Esophagus muscularis mucosa (tissue), 4 donors: ENCODE measurements around the gene PPP1R3A. TPM values are rescaled to one million over a fixed set of nuclear protein-coding genes. Genes with fewer than 3 reads are reported as not detected.

Source experiments
- DNase-seq: peaks from one replicate; pipeline ENCODE4 v3.0.0-alpha.2; 2017; ENCODE audit errors: extremely low spot score
- H3K27ac ChIP-seq, 4 donors: fragments of 200-600 bp; sonication (generic); replicated peaks in 1 of 4; 1 replicate in 3 of 4; 2 replicates in 1 of 4; pipeline ENCODE4 v1.5.1; 2016 to 2019; ENCODE audit warnings: mild to moderate bottlenecking in 1 of 4
- H3K27me3 ChIP-seq, 4 donors: fragments of 200-600 bp; sonication (generic); one replicate each; pipeline versions ENCODE4 v1.5.1 to v1.6.0; 2016 to 2019
- H3K36me3 ChIP-seq, 4 donors: fragments of 200-600 bp; sonication (generic); one replicate each; pipeline ENCODE4 v1.5.1; 2016 to 2019
- H3K4me1 ChIP-seq, 4 donors: fragments of 200-600 bp; sonication (generic); one replicate each; pipeline ENCODE4 v1.5.1; 2016 to 2019
- H3K4me3 ChIP-seq, 4 donors: fragments of 200-600 bp; sonication (generic); 1 replicate in 2 of 4; 2 replicates in 2 of 4; pipeline ENCODE4 v1.5.1; 2016 to 2019; ENCODE audit warnings: mild to moderate bottlenecking in 4 of 4, moderate library complexity in 1 of 4
- H3K9me3 ChIP-seq, 4 donors: fragments of 200-600 bp; sonication (generic); 1 replicate in 3 of 4; 2 replicates in 1 of 4; pipeline ENCODE4 v1.5.1; 2016 to 2019
- EP300 ChIP-seq: sonication (generic); formaldehyde crosslinking; IDR thresholded peaks from one replicate; pipeline ENCODE4 v1.6.1; 2017; ENCODE audit warnings: antibody characterized with exemption
- POLR2A ChIP-seq: fragments of 450-650 bp; IDR thresholded peaks from one replicate; pipeline ENCODE4 v1.6.1; 2017; ENCODE audit warnings: antibody characterized with exemption, moderate library complexity, mild to moderate bottlenecking, low read depth
- POLR2AphosphoS5 ChIP-seq, 2 donors: sonication (generic); formaldehyde crosslinking; IDR thresholded peaks; one replicate each; pipeline ENCODE4 v1.6.1; 2017; ENCODE audit warnings: antibody characterized with exemption in 2 of 2
- WGBS: methylation state at CpG from one replicate; pipeline ENCODE4 v1.1.5; 2018; 5-methylcytosine and 5-hydroxymethylcytosine counted together
- intact Hi-C: fragments of 100-400 bp; cut with DNase I; formaldehyde crosslinking; loops from one replicate; pipeline ENCODE4 v1.15.1; 2023
- total RNA-seq, 4 donors: library from RNA; depleted of rRNA; stranded (reverse); fragments of >200 nt; gene quantifications; one replicate each; pipeline versions ENCODE4 v1.1.0 to v1.2.1, GENCODE V29; 2016
- TF ChIP-seq, protein P1 (sequence below), 3 experiments: fragments of 200-600 bp in 2 of 3; fragments of 450-650 bp in 1 of 3; sonication (generic) in 2 of 3; IDR thresholded peaks; one replicate each; pipeline ENCODE4 v1.5.1; 2017 to 2019; ENCODE audit warnings: antibody characterized with exemption in 3 of 3, mild to moderate bottlenecking in 2 of 3, moderate library complexity in 1 of 3

PPP1R3A gene
- total RNA-seq, 4 donors from 2014 or later = 0.17 to 0.26 (median 0.17) TPM; not detected in 1

DNA sequence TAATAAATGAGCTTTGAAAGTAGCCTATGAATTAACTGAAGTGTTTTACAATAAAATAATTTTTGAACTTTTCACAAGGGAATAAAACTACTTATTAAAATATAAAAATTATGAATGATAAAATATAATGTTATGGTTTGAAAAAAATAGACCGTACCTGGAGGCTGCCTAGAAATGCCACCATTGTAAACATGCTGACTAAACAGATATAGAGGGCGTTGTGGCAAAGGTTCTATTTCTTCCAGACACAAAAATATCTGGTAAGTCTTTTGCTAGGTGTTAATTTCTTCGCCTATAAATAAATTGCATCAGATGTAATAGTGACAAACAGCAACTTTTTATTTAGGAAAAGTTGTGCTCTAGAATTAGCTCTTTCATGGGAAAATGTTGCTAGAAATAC lies 11.2 kb downstream of the PPP1R3A start:
- no peak overlapping the region for H3K4me3 ChIP-seq
- 87% methylated on average over 3 of the region's 3 CpGs for WGBS
- intact Hi-C loops = no loop called here
- H3K27ac ChIP-seq = no peak overlapping the region
- TF ChIP-seq POLR2AphosphoS5 (IDR thresholded peaks at IDR 0.05) (no peak), POLR2A (no peak), EP300 (no peak)
- TF ChIP-seq, protein P1, sequence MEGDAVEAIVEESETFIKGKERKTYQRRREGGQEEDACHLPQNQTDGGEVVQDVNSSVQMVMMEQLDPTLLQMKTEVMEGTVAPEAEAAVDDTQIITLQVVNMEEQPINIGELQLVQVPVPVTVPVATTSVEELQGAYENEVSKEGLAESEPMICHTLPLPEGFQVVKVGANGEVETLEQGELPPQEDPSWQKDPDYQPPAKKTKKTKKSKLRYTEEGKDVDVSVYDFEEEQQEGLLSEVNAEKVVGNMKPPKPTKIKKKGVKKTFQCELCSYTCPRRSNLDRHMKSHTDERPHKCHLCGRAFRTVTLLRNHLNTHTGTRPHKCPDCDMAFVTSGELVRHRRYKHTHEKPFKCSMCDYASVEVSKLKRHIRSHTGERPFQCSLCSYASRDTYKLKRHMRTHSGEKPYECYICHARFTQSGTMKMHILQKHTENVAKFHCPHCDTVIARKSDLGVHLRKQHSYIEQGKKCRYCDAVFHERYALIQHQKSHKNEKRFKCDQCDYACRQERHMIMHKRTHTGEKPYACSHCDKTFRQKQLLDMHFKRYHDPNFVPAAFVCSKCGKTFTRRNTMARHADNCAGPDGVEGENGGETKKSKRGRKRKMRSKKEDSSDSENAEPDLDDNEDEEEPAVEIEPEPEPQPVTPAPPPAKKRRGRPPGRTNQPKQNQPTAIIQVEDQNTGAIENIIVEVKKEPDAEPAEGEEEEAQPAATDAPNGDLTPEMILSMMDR (IDR thresholded peaks at IDR 0.05) = no peak
- no peaks in the 10 kb centered on the region for H3K36me3 ChIP-seq
- DNase-seq = no peak
- peaks cover 0 to 5% (median 0%) of the 10 kb centered on the region in 4 donors for H3K4me1 ChIP-seq
- H3K9me3 ChIP-seq = no peaks in the 10 kb centered on the region
- no peaks in the 10 kb centered on the region for H3K27me3 ChIP-seq

- Histone ChIP-seq H3K27me3 (no peaks in the 10 kb centered on the region), H3K4me3 (no peak overlapping the region), H3K36me3 (no peaks in the 10 kb centered on the region), H3K27ac (no peak overlapping the region), H3K4me1 (peaks cover 0 to 5% (median 0%) of the 10 kb centered on the region in 4 donors), H3K9me3 (no peaks in the 10 kb centered on the region)
- 76% methylated on average over 1 of the region's 1 CpG for WGBS
- TF ChIP-seq POLR2A = no peak
- TF ChIP-seq EP300 = no peak
- TF ChIP-seq, protein P1 (IDR thresholded peaks at IDR 0.05) = no peak
- TF ChIP-seq POLR2AphosphoS5 (IDR thresholded peaks at IDR 0.05) = no peak
- DNase-seq = no peak
- intact Hi-C loops = no loop called here
Measured at GRCh38 chr7:113904521-113904920, 14.3 kb downstream of the PPP1R3A start.

DNA sequence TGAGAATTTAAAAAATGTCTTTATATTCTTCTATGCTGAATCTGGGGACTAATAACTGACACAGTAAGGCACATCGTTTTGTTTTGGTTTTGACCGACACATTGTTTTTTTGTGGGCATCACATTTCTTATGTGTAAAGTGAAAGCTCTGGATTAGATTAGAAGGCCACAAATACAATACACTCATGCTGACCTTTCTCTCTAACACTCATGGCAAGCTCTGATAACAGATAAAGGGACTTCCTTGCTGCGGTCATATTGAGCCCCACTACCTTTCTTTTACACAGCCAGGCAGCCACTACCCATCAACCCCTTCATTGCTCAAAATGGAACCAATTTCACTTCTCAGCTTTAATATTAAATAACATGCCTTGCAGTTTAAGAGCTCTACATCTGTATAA lies 26.0 kb downstream of the PPP1R3A start:
- Histone ChIP-seq H3K27ac (peak overlapping the region in 1 of 4 donors; percentile 55), H3K27me3 (no peaks in the 10 kb centered on the region), H3K4me1 (peaks cover 0 to 19% (median 5%) of the 10 kb centered on the region in 4 donors), H3K36me3 (no peaks in the 10 kb centered on the region), H3K4me3 (no peak overlapping the region), H3K9me3 (no peaks in the 10 kb centered on the region)
- TF ChIP-seq POLR2A = no peak
- TF ChIP-seq POLR2AphosphoS5 (IDR thresholded peaks at IDR 0.05) = no peak
- TF ChIP-seq, protein P1 (IDR thresholded peaks at IDR 0.05) = no peak
- TF ChIP-seq EP300 = no peak
- intact Hi-C loops = no loop called here
- 52% methylated on average over 3 of the region's 3 CpGs for WGBS
- DNase-seq = no peak

DNA sequence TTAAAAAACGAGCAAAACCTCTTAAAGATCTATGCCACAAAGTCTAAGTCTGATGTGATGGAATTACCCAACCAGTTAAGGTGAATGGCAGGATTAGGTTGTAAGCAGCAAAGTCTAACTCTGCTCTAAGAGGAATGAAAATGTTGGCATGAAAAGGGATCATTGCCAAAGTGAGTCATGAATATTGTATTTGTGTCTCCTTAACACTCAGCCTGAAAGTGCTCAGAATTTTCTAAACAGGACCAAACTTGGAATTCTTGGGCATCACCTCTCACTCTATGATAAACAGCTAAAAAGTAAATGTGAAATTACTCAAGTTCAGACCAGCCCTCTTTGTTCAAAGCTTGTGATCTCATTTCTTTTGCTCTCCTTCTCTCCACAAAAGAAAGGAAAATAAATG lies 27.0 kb downstream of the PPP1R3A start:
- no peaks in the 10 kb centered on the region for H3K36me3 ChIP-seq
- no peak for TF ChIP-seq POLR2A
- TF ChIP-seq, protein P1 (IDR thresholded peaks at IDR 0.05) = no peak
- no peak for TF ChIP-seq EP300
- no peak for TF ChIP-seq POLR2AphosphoS5 (IDR thresholded peaks at IDR 0.05)
- intact Hi-C loops = no loop called here
- H3K27ac ChIP-seq = peak overlapping the region in 2 of 4 donors; percentile 1 to 55
- H3K27me3 ChIP-seq = no peaks in the 10 kb centered on the region
- no peaks in the 10 kb centered on the region for H3K9me3 ChIP-seq
- no peak overlapping the region for H3K4me3 ChIP-seq
- peaks cover 0 to 19% (median 5%) of the 10 kb centered on the region in 4 donors for H3K4me1 ChIP-seq
- 54% methylated on average over 1 of the region's 1 CpG for WGBS
- no peak for DNase-seq

- intact Hi-C loops = no loop called here
- Histone ChIP-seq H3K27ac (peak overlapping the region in 1 of 4 donors; percentile 55), H3K9me3 (no peaks in the 10 kb centered on the region), H3K36me3 (no peaks in the 10 kb centered on the region), H3K27me3 (no peaks in the 10 kb centered on the region), H3K4me3 (no peak overlapping the region), H3K4me1 (peaks cover 0 to 19% (median 5%) of the 10 kb centered on the region in 4 donors)
- no peak for DNase-seq
- WGBS = 80% methylated on average over 2 of the region's 2 CpGs
- TF ChIP-seq, protein P1 (IDR thresholded peaks at IDR 0.05) = no peak
- TF ChIP-seq POLR2A (no peak), POLR2AphosphoS5 (IDR thresholded peaks at IDR 0.05) (no peak), EP300 (no peak)
Measured at GRCh38 chr7:113891031-113891350, 27.8 kb downstream of the PPP1R3A start.
